ENCODE measurements around the gene SLC1A2. TPM values are rescaled to one million over a fixed set of nuclear protein-coding genes. Genes with fewer than 3 reads are reported as not detected.

The SLC1A2 gene
- total RNA-seq, 1 donor from 2014 or later, result 0.25 TPM

GRCh38 chr11:35274909-35275785 lies 144.2 kb downstream of the SLC1A2 start:
- Mint-ChIP-seq H3K9me3 (ENCODE audit: unreplicated experiment) (peaks cover 7% of the 10 kb centered on the region), H3K4me1 (ENCODE audit: low read depth, unreplicated experiment) (peaks cover 20% of the 10 kb centered on the region), H3K27me3 (ENCODE audit: low read depth, unreplicated experiment) (peaks cover 2% of the 10 kb centered on the region), H3K27ac (ENCODE audit: unreplicated experiment) (no peak overlapping the region), H3K36me3 (ENCODE audit: low read depth, unreplicated experiment) (no peaks in the 10 kb centered on the region), H3K4me3 (ENCODE audit: unreplicated experiment) (no peak overlapping the region)
- H3K36me3 ChIP-seq (ENCODE audit: insufficient read depth, low read length), result no peaks in the 10 kb centered on the region
- H4K20me1 ChIP-seq (ENCODE audit: insufficient read depth, low read length), result no peaks in the 10 kb centered on the region
- no peaks in the 10 kb centered on the region for H3K9me3 ChIP-seq (ENCODE audit: insufficient read depth, low read depth, low read length)
- no peak for TF ChIP-seq CTCF (IDR thresholded peaks at IDR 0.05; ENCODE audit: insufficient read depth, low read depth, low read length)
- TF ChIP-seq EZH2 (IDR thresholded peaks at IDR 0.05; ENCODE audit: insufficient read depth, low read length), result no peak
- no peak overlapping the region for H3K27ac ChIP-seq (ENCODE audit: low read depth, low read length)
- H3K27me3 ChIP-seq (ENCODE audit: insufficient read depth, low read length), result no peaks in the 10 kb centered on the region
- H3K4me1 ChIP-seq (ENCODE audit: insufficient read depth, low read length), result no peaks in the 10 kb centered on the region
- FAIRE-seq, result no peak
- no peak overlapping the region for H3K4me3 ChIP-seq (ENCODE audit: insufficient read depth, low read depth, low read length)
- no peak overlapping the region for H2AFZ ChIP-seq (ENCODE audit: low read depth, low read length)
- H3K4me2 ChIP-seq (ENCODE audit: low read length), result no peak overlapping the region
- no peak for DNase-seq (ENCODE audit: low read depth)
- no peaks in the 10 kb centered on the region for H3K79me2 ChIP-seq (ENCODE audit: insufficient read depth, low read length)
- no peak overlapping the region for H3K9ac ChIP-seq (ENCODE audit: low read length)

- Histone ChIP-seq H4K20me1 (ENCODE audit: insufficient read depth, low read length) (no peaks in the 10 kb centered on the region), H3K9ac (ENCODE audit: low read length) (no peak overlapping the region), H3K27me3 (ENCODE audit: insufficient read depth, low read length) (no peaks in the 10 kb centered on the region), H2AFZ (ENCODE audit: low read depth, low read length) (no peak overlapping the region), H3K4me2 (ENCODE audit: low read length) (no peak overlapping the region), H3K4me1 (ENCODE audit: insufficient read depth, low read length) (peaks cover 6% of the 10 kb centered on the region), H3K9me3 (ENCODE audit: insufficient read depth, low read depth, low read length) (no peaks in the 10 kb centered on the region), H3K4me3 (ENCODE audit: insufficient read depth, low read depth, low read length) (no peak overlapping the region), H3K36me3 (ENCODE audit: insufficient read depth, low read length) (no peaks in the 10 kb centered on the region), H3K27ac (ENCODE audit: low read depth, low read length) (no peak overlapping the region), H3K79me2 (ENCODE audit: insufficient read depth, low read length) (no peaks in the 10 kb centered on the region)
- H3K27me3 Mint-ChIP-seq (ENCODE audit: low read depth, unreplicated experiment), result no peaks in the 10 kb centered on the region
- DNase-seq (ENCODE audit: low read depth) (no peak), FAIRE-seq (no peak)
- no peak overlapping the region for H3K27ac Mint-ChIP-seq (ENCODE audit: unreplicated experiment)
- peaks cover 7% of the 10 kb centered on the region for H3K9me3 Mint-ChIP-seq (ENCODE audit: unreplicated experiment)
- H3K36me3 Mint-ChIP-seq (ENCODE audit: low read depth, unreplicated experiment), result no peaks in the 10 kb centered on the region
- H3K4me3 Mint-ChIP-seq (ENCODE audit: unreplicated experiment), result no peak overlapping the region
- peaks cover 27% of the 10 kb centered on the region for H3K4me1 Mint-ChIP-seq (ENCODE audit: low read depth, unreplicated experiment)
- no peak for TF ChIP-seq CTCF (IDR thresholded peaks at IDR 0.05; ENCODE audit: insufficient read depth, low read depth, low read length)
- TF ChIP-seq EZH2 (IDR thresholded peaks at IDR 0.05; ENCODE audit: insufficient read depth, low read length), result no peak
These were observed 146.9 kb downstream of the SLC1A2 start for GRCh38 chr11:35272391-35272902.

GRCh38 chr11:35271031-35271430 lies 148.3 kb downstream of the SLC1A2 start:
- no peak for FAIRE-seq
- H3K27me3 Mint-ChIP-seq (ENCODE audit: low read depth, unreplicated experiment), result no peaks in the 10 kb centered on the region
- H3K9me3 Mint-ChIP-seq (ENCODE audit: unreplicated experiment), result peaks cover 7% of the 10 kb centered on the region

More at GRCh38 chr11:35271031-35271430, 148.3 kb downstream of the SLC1A2 start:
- H3K36me3 ChIP-seq (ENCODE audit: insufficient read depth, low read length), result no peaks in the 10 kb centered on the region
- H3K9me3 ChIP-seq (ENCODE audit: insufficient read depth, low read depth, low read length), result no peaks in the 10 kb centered on the region
- H4K20me1 ChIP-seq (ENCODE audit: insufficient read depth, low read length), result no peaks in the 10 kb centered on the region
- H3K79me2 ChIP-seq (ENCODE audit: insufficient read depth, low read length), result no peaks in the 10 kb centered on the region
- no peaks in the 10 kb centered on the region for H3K27me3 ChIP-seq (ENCODE audit: insufficient read depth, low read length)
- TF ChIP-seq CTCF (IDR thresholded peaks at IDR 0.05; ENCODE audit: insufficient read depth, low read depth, low read length) (no peak), EZH2 (IDR thresholded peaks at IDR 0.05; ENCODE audit: insufficient read depth, low read length) (no peak)
- H3K36me3 Mint-ChIP-seq (ENCODE audit: low read depth, unreplicated experiment), result no peaks in the 10 kb centered on the region
- H2AFZ ChIP-seq (ENCODE audit: low read depth, low read length), result no peak overlapping the region
- H3K27ac Mint-ChIP-seq (ENCODE audit: unreplicated experiment), result no peak overlapping the region
- H3K4me3 Mint-ChIP-seq (ENCODE audit: unreplicated experiment), result no peak overlapping the region
- no peak overlapping the region for H3K4me3 ChIP-seq (ENCODE audit: insufficient read depth, low read depth, low read length)
- no peak overlapping the region for H3K9ac ChIP-seq (ENCODE audit: low read length)
- DNase-seq (ENCODE audit: low read depth), result no peak
- H3K4me1 ChIP-seq (ENCODE audit: insufficient read depth, low read length), result peaks cover 13% of the 10 kb centered on the region
- peaks cover 23% of the 10 kb centered on the region for H3K4me1 Mint-ChIP-seq (ENCODE audit: low read depth, unreplicated experiment)
- no peak overlapping the region for H3K4me2 ChIP-seq (ENCODE audit: low read length)
- no peak overlapping the region for H3K27ac ChIP-seq (ENCODE audit: low read depth, low read length)
